ENCODE data around the gene CCDC40. TPM values are rescaled to one million over a fixed set of nuclear protein-coding genes. Genes with fewer than 3 reads are reported as not detected.
A peak's percentile ranks its signal among the peaks of the same experiment; 100 is the strongest.

Gene CCDC40
- total RNA-seq, 1 donor from 2014 or later, result 7.7 TPM

- Histone ChIP-seq H3K9me3 (ENCODE audit: low read depth) (no peaks in the 10 kb centered on the region), H3K27ac (no peak overlapping the region), H3K27me3 (no peaks in the 10 kb centered on the region), H3K4me1 (no peaks in the 10 kb centered on the region), H3K4me2 (no peak overlapping the region), H3K9ac (no peak overlapping the region), H3K36me3 (no peaks in the 10 kb centered on the region), H3K79me2 (ENCODE audit: low read depth) (no peaks in the 10 kb centered on the region), H3K4me3 (no peak overlapping the region), H4K20me1 (ENCODE audit: low read depth) (no peaks in the 10 kb centered on the region), H2AFZ (replicated peaks) (no peak overlapping the region), H3F3A (ENCODE audit: low read depth) (no peaks in the 10 kb centered on the region)
- no peak for TF ChIP-seq CTCF (IDR thresholded peaks at IDR 0.05)
- no peaks in the 10 kb centered on the region for H3K4me1 Mint-ChIP-seq
- peaks cover 26% of the 10 kb centered on the region for H3K36me3 Mint-ChIP-seq
- H3K4me3 Mint-ChIP-seq, result no peak overlapping the region
- no peak for DNase-seq (ENCODE audit: low spot score)
- no peak overlapping the region for H3K27ac Mint-ChIP-seq
- no peaks in the 10 kb centered on the region for H3K27me3 Mint-ChIP-seq (ENCODE audit: insufficient read depth, low read depth)
- no peaks in the 10 kb centered on the region for H3K9me3 Mint-ChIP-seq
These were observed 15.2 kb downstream of the CCDC40 start for GRCh38 chr17:80051681-80052080.

- no peak overlapping the region for H3K4me3 ChIP-seq
- H3K27ac Mint-ChIP-seq, result no peak overlapping the region
- no peaks in the 10 kb centered on the region for H3K4me1 Mint-ChIP-seq
- H3K9me3 Mint-ChIP-seq, result no peaks in the 10 kb centered on the region
- no peaks in the 10 kb centered on the region for H3K4me1 ChIP-seq
- no peak overlapping the region for H3K27ac ChIP-seq
- no peak overlapping the region for H3K4me2 ChIP-seq
- no peaks in the 10 kb centered on the region for H3K27me3 ChIP-seq
- H3K36me3 ChIP-seq, result no peaks in the 10 kb centered on the region
- H3K9me3 ChIP-seq (ENCODE audit: low read depth), result no peaks in the 10 kb centered on the region
- no peaks in the 10 kb centered on the region for H3K27me3 Mint-ChIP-seq (ENCODE audit: insufficient read depth, low read depth)
- H3K9ac ChIP-seq, result no peak overlapping the region
- no peak for DNase-seq (ENCODE audit: low spot score)
- no peaks in the 10 kb centered on the region for H3F3A ChIP-seq (ENCODE audit: low read depth)
- H3K4me3 Mint-ChIP-seq, result no peak overlapping the region
- peaks cover 29% of the 10 kb centered on the region for H3K36me3 Mint-ChIP-seq
- TF ChIP-seq EZH2 (IDR thresholded peaks at IDR 0.05) (no peak), EZH2phosphoT487 (IDR thresholded peaks at IDR 0.05) (no peak), CTCF (IDR thresholded peaks at IDR 0.05) (no peak)
- no peaks in the 10 kb centered on the region for H4K20me1 ChIP-seq (ENCODE audit: low read depth)
- no peaks in the 10 kb centered on the region for H3K79me2 ChIP-seq (ENCODE audit: low read depth)
- no peak overlapping the region for H2AFZ ChIP-seq (replicated peaks)
These were observed 16.7 kb downstream of the CCDC40 start for GRCh38 chr17:80053102-80053501.

DNA sequence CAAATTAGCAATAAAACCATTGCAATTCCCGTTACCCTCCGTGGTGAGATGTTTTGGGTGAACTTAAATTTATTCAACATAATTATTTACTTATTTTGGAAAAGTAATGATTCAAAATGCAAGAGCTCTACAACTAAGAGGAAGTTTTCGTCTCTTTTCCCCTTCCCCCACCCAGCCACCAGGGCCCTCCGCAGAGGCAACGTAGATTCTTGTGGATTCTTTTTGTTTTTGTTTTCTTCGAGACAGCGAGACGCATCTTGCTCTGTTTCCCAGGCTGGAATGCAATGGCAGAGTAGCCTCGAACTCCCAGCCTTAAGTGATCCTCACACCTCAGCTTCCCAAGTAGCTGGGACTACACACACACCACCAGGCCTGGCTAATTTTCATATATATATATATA is 19.2 kb downstream of the CCDC40 start:
- H3K36me3 Mint-ChIP-seq, result peaks cover 34% of the 10 kb centered on the region
- no peaks in the 10 kb centered on the region for H3K27me3 Mint-ChIP-seq (ENCODE audit: insufficient read depth, low read depth)
- Histone ChIP-seq H2AFZ (replicated peaks) (no peak overlapping the region), H3K4me3 (no peak overlapping the region), H3K36me3 (no peaks in the 10 kb centered on the region), H3K4me1 (no peaks in the 10 kb centered on the region), H4K20me1 (ENCODE audit: low read depth) (no peaks in the 10 kb centered on the region), H3K27me3 (no peaks in the 10 kb centered on the region), H3F3A (ENCODE audit: low read depth) (no peaks in the 10 kb centered on the region), H3K4me2 (no peak overlapping the region), H3K9me3 (ENCODE audit: low read depth) (no peaks in the 10 kb centered on the region), H3K9ac (no peak overlapping the region), H3K79me2 (ENCODE audit: low read depth) (no peaks in the 10 kb centered on the region), H3K27ac (no peak overlapping the region)
- TF ChIP-seq CTCF (IDR thresholded peaks at IDR 0.05) (peak; percentile 8), EZH2 (IDR thresholded peaks at IDR 0.05) (no peak)
- no peak overlapping the region for H3K4me3 Mint-ChIP-seq
- no peaks in the 10 kb centered on the region for H3K4me1 Mint-ChIP-seq
- no peak overlapping the region for H3K27ac Mint-ChIP-seq
- DNase-seq (ENCODE audit: low spot score), result peak; percentile 42
- no peaks in the 10 kb centered on the region for H3K9me3 Mint-ChIP-seq
